Measurements from ENCODE around the gene NAP1L1.

Gene NAP1L1

GRCh38 chr12:76083246-76083903 lies 1.1 kb downstream of the NAP1L1 start:
- DNase-seq: no peak

- no peak for DNase-seq
These were observed 2.6 kb downstream of the NAP1L1 start for GRCh38 chr12:76081909-76082308.

- no peak for DNase-seq
These were observed 3.6 kb downstream of the NAP1L1 start for GRCh38 chr12:76080729-76081415.

- DNase-seq: no peak
These were observed 4.3 kb downstream of the NAP1L1 start for GRCh38 chr12:76080017-76080728.

- no peak for DNase-seq
These were observed 5.7 kb downstream of the NAP1L1 start for GRCh38 chr12:76078748-76079147.

GRCh38 chr12:76075448-76075847 lies 9.0 kb downstream of the NAP1L1 start:
- no peak for DNase-seq

- DNase-seq: no peak
These were observed 9.7 kb downstream of the NAP1L1 start for GRCh38 chr12:76074701-76075336.

GRCh38 chr12:76073561-76073960 lies 10.9 kb downstream of the NAP1L1 start:
- DNase-seq: no peak

GRCh38 chr12:76072568-76072967 lies 11.9 kb downstream of the NAP1L1 start:
- DNase-seq: no peak

GRCh38 chr12:76069339-76069738 lies 15.1 kb downstream of the NAP1L1 start:
- no peak for DNase-seq

- DNase-seq: no peak
These were observed 18.6 kb downstream of the NAP1L1 start for GRCh38 chr12:76065917-76066316.

GRCh38 chr12:76064904-76065303 lies 19.6 kb downstream of the NAP1L1 start:
- DNase-seq: no peak

- no peak for DNase-seq
These were observed 24.4 kb downstream of the NAP1L1 start for GRCh38 chr12:76060111-76060510.

- no peak for DNase-seq
These were observed 27.2 kb downstream of the NAP1L1 start for GRCh38 chr12:76057326-76057725.

GRCh38 chr12:76055393-76055792 lies 29.1 kb downstream of the NAP1L1 start:
- DNase-seq: no peak

GRCh38 chr12:76049575-76050251 lies 34.8 kb downstream of the NAP1L1 start:
- no peak for DNase-seq

GRCh38 chr12:76047742-76048141 lies 36.7 kb downstream of the NAP1L1 start:
- DNase-seq: no peak

GRCh38 chr12:76047060-76047459 lies 37.4 kb downstream of the NAP1L1 start:
- DNase-seq: no peak

- DNase-seq: no peak
These were observed 41.1 kb downstream of the NAP1L1 start for GRCh38 chr12:76043377-76043776.

GRCh38 chr12:76042147-76042546 lies 42.3 kb downstream of the NAP1L1 start:
- DNase-seq: no peak

- DNase-seq: no peak
These were observed 43.1 kb downstream of the NAP1L1 start for GRCh38 chr12:76041406-76041805.

GRCh38 chr12:76040461-76040860 lies 44.0 kb downstream of the NAP1L1 start:
- no peak for DNase-seq

GRCh38 chr12:76038176-76038575 lies 46.3 kb downstream of the NAP1L1 start:
- DNase-seq: no peak
